Parathyroid adenoma (tissue), 2 donors: ENCODE data around the gene MRPL55.
A peak's percentile ranks its signal among the peaks of the same experiment; 100 is the strongest.

Source experiments
- H2AFZ ChIP-seq: fragments of 300-600 bp; sonication (generic); one replicate; pipeline ENCODE4 v1.7.0; 2017; ENCODE audit warnings: antibody characterized with exemption, mild to moderate bottlenecking
- H3K27ac ChIP-seq: fragments of 300-600 bp; sonication (generic); one replicate; pipeline ENCODE4 v1.7.0; 2017
- H3K27me3 ChIP-seq: fragments of 300-600 bp; sonication (generic); one replicate; pipeline ENCODE4 v1.7.0; 2017; ENCODE audit warnings: low read length; ENCODE audit not compliant: control insufficient read depth, insufficient read depth
- H3K36me3 ChIP-seq: fragments of 300-600 bp; sonication (generic); one replicate; pipeline ENCODE4 v1.7.0; 2017; ENCODE audit warnings: low read length; ENCODE audit not compliant: control insufficient read depth, insufficient read depth
- H3K4me1 ChIP-seq: fragments of 300-600 bp; sonication (generic); one replicate; pipeline ENCODE4 v1.7.0; 2017; ENCODE audit warnings: control low read depth
- H3K4me2 ChIP-seq: fragments of 300-600 bp; sonication (generic); one replicate; pipeline ENCODE4 v1.7.0; 2017; ENCODE audit warnings: low read length
- H3K4me3 ChIP-seq: fragments of 300-600 bp; sonication (generic); one replicate; pipeline ENCODE4 v1.7.0; 2017; ENCODE audit warnings: low read depth, low read length
- H3K79me2 ChIP-seq: fragments of 300-600 bp; sonication (generic); one replicate; pipeline ENCODE4 v1.7.0; 2017; ENCODE audit warnings: control low read depth
- H3K9ac ChIP-seq: fragments of 300-600 bp; sonication (generic); one replicate; pipeline ENCODE4 v1.7.0; 2017; ENCODE audit warnings: mild to moderate bottlenecking
- H3K9me3 ChIP-seq: fragments of 300-600 bp; sonication (generic); one replicate; pipeline ENCODE4 v1.7.0; 2017; ENCODE audit warnings: low read length; ENCODE audit not compliant: control insufficient read depth
- CTCF ChIP-seq: fragments of 300-600 bp; sonication (generic); IDR thresholded peaks from one replicate; pipeline ENCODE4 v1.7.0; 2017; ENCODE audit warnings: antibody characterized with exemption, mild to moderate bottlenecking
- donor health status: primary hyperparathyroidism.

The MRPL55 gene

DNA sequence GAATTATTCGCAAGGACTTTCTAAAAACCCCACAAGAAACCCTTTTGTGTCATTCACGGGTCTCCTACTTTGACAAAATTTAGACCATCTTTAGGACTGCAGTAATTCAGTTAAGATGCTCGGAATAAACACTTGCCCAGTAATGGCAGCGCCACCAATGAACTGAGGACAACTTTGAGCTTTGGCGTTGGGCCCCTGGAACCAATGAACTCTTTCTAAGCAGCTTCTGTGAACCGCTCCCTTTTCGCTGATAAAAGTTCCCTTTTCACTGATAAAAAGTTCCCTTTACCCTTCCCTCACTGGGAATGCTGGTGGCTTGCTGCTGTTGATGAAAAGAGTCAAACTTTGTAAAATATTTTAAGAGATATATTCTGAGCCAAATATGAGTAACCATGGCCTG is 1.5 kb upstream of the MRPL55 start:
- Histone ChIP-seq H3K4me3 (peak overlapping the region; percentile 91), H2AFZ (peak overlapping the region; percentile 96)

DNA sequence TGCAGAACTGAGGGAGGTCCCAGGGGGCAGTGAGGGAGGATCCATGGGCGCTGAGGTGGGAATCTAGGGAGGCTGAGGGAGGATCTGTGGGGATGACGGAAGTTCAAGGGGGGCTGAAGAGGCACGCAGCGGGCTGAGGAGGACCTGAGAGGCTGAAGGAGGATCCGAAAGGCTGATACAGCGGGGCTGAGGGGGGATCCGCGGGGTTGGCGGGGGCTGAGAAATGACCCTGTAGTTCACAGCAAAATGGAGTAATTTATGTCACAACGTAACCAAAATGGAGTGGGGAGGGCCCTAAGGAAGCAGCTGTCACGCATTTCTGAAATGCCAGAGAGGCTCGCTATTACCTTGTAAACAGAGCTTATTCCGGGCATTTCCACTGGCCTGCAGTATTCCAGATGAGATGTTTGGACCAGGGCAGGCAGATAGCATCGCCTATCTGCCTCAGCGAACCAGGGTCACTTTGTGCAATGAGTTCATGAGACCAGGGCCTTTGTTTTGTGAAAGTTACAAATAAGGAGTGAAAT is 926 bp upstream of the MRPL55 start:
- H3K9me3 ChIP-seq: no peaks in the 10 kb centered on the region
- no peaks in the 10 kb centered on the region for H3K36me3 ChIP-seq
- H3K27me3 ChIP-seq: no peaks in the 10 kb centered on the region
- H3K4me3 ChIP-seq: peak overlapping the region; percentile 91
- H2AFZ ChIP-seq: peak overlapping the region; percentile 96
- peak overlapping the region; percentile 83 for H3K4me2 ChIP-seq
- peaks cover 6% of the 10 kb centered on the region for H3K4me1 ChIP-seq
- peak overlapping the region; percentile 94 for H3K27ac ChIP-seq
- no peaks in the 10 kb centered on the region for H3K79me2 ChIP-seq
- H3K9ac ChIP-seq: peak overlapping the region; percentile 91
- no peak for TF ChIP-seq CTCF

More for the DNA sequence above, 1.5 kb upstream of the MRPL55 start:
- Histone ChIP-seq H3K36me3 (no peaks in the 10 kb centered on the region), H3K9me3 (no peaks in the 10 kb centered on the region), H3K9ac (no peak overlapping the region), H3K79me2 (no peaks in the 10 kb centered on the region), H3K4me2 (peak overlapping the region; percentile 83), H3K27me3 (no peaks in the 10 kb centered on the region), H3K27ac (peak overlapping the region; percentile 94), H3K4me1 (peaks cover 6% of the 10 kb centered on the region)
- TF ChIP-seq CTCF: no peak

GRCh38 chr1:228108742-228109072 is 392 bp downstream of the MRPL55 start:
- H3K4me2 ChIP-seq: peak overlapping the region; percentile 98
- no peak overlapping the region for H3K9ac ChIP-seq
- peak overlapping the region; percentile 94 for H3K27ac ChIP-seq
- H2AFZ ChIP-seq: peak overlapping the region; percentile 96
- H3K4me3 ChIP-seq: peak overlapping the region; percentile 91
- no peak for TF ChIP-seq CTCF
- H3K27me3 ChIP-seq: no peaks in the 10 kb centered on the region
- H3K79me2 ChIP-seq: no peaks in the 10 kb centered on the region
- H3K9me3 ChIP-seq: no peaks in the 10 kb centered on the region
- peaks cover 6% of the 10 kb centered on the region for H3K4me1 ChIP-seq
- H3K36me3 ChIP-seq: no peaks in the 10 kb centered on the region

GRCh38 chr1:228108055-228108690 is 926 bp downstream of the MRPL55 start:
- Histone ChIP-seq H3K4me3 (peak overlapping the region; percentile 91), H3K27me3 (no peaks in the 10 kb centered on the region), H3K27ac (no peak overlapping the region), H3K79me2 (no peaks in the 10 kb centered on the region), H3K4me2 (peak overlapping the region; percentile 98), H3K36me3 (no peaks in the 10 kb centered on the region), H3K4me1 (peaks cover 6% of the 10 kb centered on the region), H2AFZ (no peak overlapping the region), H3K9me3 (no peaks in the 10 kb centered on the region), H3K9ac (no peak overlapping the region)
- TF ChIP-seq CTCF: no peak

DNA sequence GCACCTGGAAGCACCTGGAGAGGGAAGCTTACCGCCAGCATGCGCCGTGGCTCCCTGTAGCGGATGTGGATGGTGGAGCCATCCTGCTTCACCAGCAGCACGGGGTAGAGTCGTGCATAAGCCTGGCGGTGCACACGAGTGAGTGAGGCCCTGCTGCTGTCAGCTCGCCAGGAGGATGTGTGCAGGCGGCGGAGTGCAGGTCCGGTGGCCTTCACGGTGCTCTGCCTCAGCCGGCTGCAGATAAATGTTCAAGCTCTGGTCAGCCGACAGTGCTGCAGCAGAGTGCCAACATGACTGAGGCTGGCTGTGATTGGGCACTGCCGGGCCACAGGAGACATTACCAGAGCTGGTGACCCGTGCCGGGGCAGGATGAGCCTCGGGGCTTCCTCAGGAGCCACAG is 1.5 kb downstream of the MRPL55 start:
- Histone ChIP-seq H3K4me1 (peaks cover 6% of the 10 kb centered on the region), H3K36me3 (no peaks in the 10 kb centered on the region), H2AFZ (no peak overlapping the region), H3K27me3 (no peaks in the 10 kb centered on the region), H3K4me3 (no peak overlapping the region), H3K9ac (no peak overlapping the region), H3K27ac (no peak overlapping the region), H3K9me3 (no peaks in the 10 kb centered on the region), H3K4me2 (no peak overlapping the region), H3K79me2 (no peaks in the 10 kb centered on the region)
- no peak for TF ChIP-seq CTCF
